Stomach (tissue), 4 donors: ENCODE measurements around the gene FOXA2.

Experiments used
- CTCF ChIP-seq, 7 experiments: fragments of 450-650 bp in 4 of 7; fragments of 200-600 bp in 3 of 7; sonication (generic) in 3 of 7; IDR thresholded peaks; one replicate each; pipeline ENCODE4 v1.5.1; 2016 to 2019; ENCODE audit warnings: antibody characterized with exemption in 7 of 7, control low read depth in 2 of 7, mild to moderate bottlenecking in 1 of 7
- EP300 ChIP-seq: sonication (generic); formaldehyde crosslinking; IDR thresholded peaks from one replicate; pipeline ENCODE4 v1.6.1; 2017; ENCODE audit warnings: antibody characterized with exemption
- POLR2A ChIP-seq, 4 donors: fragments of 450-650 bp; IDR thresholded peaks; one replicate each; pipeline ENCODE4 v1.6.1; 2016; ENCODE audit warnings: antibody characterized with exemption in 4 of 4, control low read depth in 2 of 4, mild to moderate bottlenecking in 1 of 4, moderate library complexity in 1 of 4
- POLR2AphosphoS5 ChIP-seq, 3 donors: sonication (generic); formaldehyde crosslinking; IDR thresholded peaks; one replicate each; pipeline ENCODE4 v1.6.1; 2016; ENCODE audit warnings: antibody characterized with exemption in 3 of 3

- TF ChIP-seq CTCF (IDR thresholded peaks at IDR 0.05) (no peak), EP300 (no peak), POLR2A (IDR thresholded peaks at IDR 0.05) (no peak), POLR2AphosphoS5 (IDR thresholded peaks at IDR 0.05) (no peak)
Observed at GRCh38 chr20:22604815-22605214, 20.4 kb upstream of the FOXA2 start.
